MM.1S (cell line): ENCODE measurements around the gene KCNQ1.

Experiments used
- EZH2 ChIP-seq: fragments of 300-600 bp; sonication (generic); optimal IDR thresholded peaks from 2 replicates; pipeline ENCODE3; 2017; ENCODE audit warnings: low read depth, mild to moderate bottlenecking, antibody characterized with exemption, low read length, mixed read lengths
- EZH2phosphoT487 ChIP-seq: fragments of 300-600 bp; sonication (generic); IDR thresholded peaks from 2 replicates; pipeline ENCODE4 v1.6.1; 2018; ENCODE audit warnings: antibody characterized with exemption, low read length
- TF ChIP-seq, protein P1 (sequence below): fragments of 300-600 bp; sonication (generic); IDR thresholded peaks from 2 replicates; pipeline ENCODE4 v1.5.1; 2016; ENCODE audit warnings: antibody characterized with exemption, low read length, mixed read lengths

DNA sequence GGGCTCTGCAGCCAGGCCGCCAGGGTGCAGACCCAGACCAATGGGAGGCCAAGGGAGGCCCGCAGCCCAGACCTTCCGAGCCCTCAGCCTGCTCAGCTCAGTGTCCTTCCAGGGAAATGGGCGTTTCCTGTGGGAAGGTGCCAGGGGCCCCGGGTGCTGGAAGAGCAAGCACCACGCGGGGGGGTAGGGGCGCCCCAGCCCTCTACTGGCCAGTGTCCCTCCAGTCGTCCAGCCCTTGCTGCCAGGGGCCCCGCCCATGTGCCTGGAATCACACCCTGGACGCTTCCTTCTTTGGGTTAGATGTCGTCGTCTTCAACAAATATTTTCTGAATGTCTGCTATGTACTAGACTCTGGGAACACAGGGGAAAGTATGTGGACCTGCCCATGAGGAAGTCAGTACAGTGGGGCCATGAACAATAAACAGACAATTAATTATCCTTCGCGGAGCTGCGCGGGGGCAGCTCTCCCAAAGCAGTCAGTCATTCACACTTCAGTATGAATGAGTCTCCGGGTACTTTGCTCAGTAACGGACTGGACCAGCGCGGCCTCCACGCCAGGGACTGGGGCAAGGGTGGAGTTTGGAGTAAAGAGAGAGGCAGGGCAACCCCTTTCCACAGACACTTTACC lies 380.6 kb downstream of the KCNQ1 start:
- TF ChIP-seq, protein P1, sequence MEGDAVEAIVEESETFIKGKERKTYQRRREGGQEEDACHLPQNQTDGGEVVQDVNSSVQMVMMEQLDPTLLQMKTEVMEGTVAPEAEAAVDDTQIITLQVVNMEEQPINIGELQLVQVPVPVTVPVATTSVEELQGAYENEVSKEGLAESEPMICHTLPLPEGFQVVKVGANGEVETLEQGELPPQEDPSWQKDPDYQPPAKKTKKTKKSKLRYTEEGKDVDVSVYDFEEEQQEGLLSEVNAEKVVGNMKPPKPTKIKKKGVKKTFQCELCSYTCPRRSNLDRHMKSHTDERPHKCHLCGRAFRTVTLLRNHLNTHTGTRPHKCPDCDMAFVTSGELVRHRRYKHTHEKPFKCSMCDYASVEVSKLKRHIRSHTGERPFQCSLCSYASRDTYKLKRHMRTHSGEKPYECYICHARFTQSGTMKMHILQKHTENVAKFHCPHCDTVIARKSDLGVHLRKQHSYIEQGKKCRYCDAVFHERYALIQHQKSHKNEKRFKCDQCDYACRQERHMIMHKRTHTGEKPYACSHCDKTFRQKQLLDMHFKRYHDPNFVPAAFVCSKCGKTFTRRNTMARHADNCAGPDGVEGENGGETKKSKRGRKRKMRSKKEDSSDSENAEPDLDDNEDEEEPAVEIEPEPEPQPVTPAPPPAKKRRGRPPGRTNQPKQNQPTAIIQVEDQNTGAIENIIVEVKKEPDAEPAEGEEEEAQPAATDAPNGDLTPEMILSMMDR: no peak
- TF ChIP-seq EZH2 (no peak), EZH2phosphoT487 (no peak)
